Keratinocyte (primary cell): ENCODE results near the gene TCEA2.

Source experiments
- CTCF ChIP-seq, 3 experiments: IDR thresholded peaks in 1 of 3; conservative IDR thresholded peaks in 1 of 3; optimal IDR thresholded peaks in 1 of 3; 2 replicates in 2 of 3; 3 replicates in 1 of 3; pipeline versions ENCODE3 to v1.5.1; 2011; ENCODE audit warnings: low read length in 3 of 3, mild to moderate bottlenecking in 3 of 3, moderate library complexity in 2 of 3, control low read depth in 1 of 3, inconsistent platforms in 1 of 3; ENCODE audit not compliant: insufficient read depth in 2 of 3; ENCODE audit errors: extremely low read depth in 1 of 3
- EZH2 ChIP-seq: IDR thresholded peaks from one replicate; pipeline ENCODE4 v1.6.1; 2012; ENCODE audit warnings: inconsistent platforms, mild to moderate bottlenecking, low read length, moderate library complexity

DNA sequence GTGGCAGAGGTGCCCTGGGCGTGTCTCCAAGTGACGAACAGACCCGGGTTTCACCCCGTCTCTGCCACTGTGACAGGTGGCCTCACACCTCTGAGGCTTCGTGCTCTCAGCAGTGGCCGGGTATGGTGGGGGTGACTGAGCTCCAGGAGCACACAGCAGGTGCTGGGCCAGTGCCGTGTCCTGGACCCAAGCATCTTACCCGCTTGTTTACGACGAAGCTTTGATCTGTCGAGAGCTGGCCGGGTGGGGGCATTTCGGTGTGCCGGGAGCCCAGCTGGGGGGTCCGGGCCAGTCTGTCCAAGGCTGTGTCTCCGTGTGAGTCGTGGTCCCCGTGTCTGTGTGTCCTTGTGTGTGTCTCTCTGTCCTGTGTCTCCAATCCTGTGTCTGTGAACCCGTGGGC lies 28.3 kb downstream of the TCEA2 start:
- TF ChIP-seq CTCF (optimal IDR thresholded peaks at IDR 0.05 in 1 of 3, IDR thresholded peaks at IDR 0.05 in 1 of 3, conservative IDR thresholded peaks at IDR 0.05 in 1 of 3; ENCODE audit: extremely low read depth in 1 of 3, insufficient read depth in 2 of 3, low read length in 3 of 3) = no peak
- no peak for TF ChIP-seq EZH2
